ENCODE data around the gene PTPRJ. TPM values are rescaled to one million over a fixed set of nuclear protein-coding genes. Genes with fewer than 3 reads are reported as not detected.
"Not testable (repeated sequence)": the region's sequence is repeated elsewhere in the genome, so short reads cannot be mapped to it uniquely, and the experiment has no call there.

The PTPRJ gene
- total RNA-seq, 1 donor from 2014 or later, result 5.9 TPM

DNA sequence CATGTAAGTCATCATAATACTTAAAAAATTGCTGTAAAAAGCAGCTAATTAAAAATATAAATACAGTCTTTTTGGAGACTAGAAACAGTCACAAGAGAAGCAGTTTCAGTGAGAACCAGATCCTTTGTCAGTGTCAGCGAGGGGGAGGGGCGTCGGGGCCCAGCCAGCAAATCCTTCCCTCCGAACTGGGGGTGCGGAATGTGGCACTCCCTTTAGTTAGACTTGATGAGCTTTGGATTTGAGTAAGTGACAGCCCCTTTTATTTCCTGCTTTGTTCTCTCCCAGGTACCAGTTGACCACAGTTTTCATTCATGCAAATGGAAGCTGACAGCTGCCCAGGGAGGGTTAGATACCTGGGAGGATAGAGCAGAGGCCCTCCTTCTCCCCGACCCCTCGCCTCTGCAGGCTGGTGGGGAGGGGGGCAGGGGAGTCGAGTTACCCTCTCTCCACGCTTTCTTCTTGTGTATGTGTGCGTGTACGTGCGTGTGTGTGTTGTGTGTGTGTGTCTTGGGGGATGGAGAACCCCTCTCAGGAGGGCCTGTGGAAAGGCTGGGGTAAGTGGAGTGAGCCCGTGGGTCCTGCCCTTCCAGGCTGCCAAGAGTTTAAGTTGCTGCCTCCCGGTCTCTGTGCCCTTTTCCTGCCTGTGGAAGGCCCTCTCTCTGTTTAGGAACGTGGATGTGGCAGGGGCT lies 38.3 kb downstream of the PTPRJ start:
- H3K4me3 ChIP-seq, result no peak overlapping the region
- no peaks in the 10 kb centered on the region for H3K9me3 ChIP-seq
- TF ChIP-seq, protein P1, sequence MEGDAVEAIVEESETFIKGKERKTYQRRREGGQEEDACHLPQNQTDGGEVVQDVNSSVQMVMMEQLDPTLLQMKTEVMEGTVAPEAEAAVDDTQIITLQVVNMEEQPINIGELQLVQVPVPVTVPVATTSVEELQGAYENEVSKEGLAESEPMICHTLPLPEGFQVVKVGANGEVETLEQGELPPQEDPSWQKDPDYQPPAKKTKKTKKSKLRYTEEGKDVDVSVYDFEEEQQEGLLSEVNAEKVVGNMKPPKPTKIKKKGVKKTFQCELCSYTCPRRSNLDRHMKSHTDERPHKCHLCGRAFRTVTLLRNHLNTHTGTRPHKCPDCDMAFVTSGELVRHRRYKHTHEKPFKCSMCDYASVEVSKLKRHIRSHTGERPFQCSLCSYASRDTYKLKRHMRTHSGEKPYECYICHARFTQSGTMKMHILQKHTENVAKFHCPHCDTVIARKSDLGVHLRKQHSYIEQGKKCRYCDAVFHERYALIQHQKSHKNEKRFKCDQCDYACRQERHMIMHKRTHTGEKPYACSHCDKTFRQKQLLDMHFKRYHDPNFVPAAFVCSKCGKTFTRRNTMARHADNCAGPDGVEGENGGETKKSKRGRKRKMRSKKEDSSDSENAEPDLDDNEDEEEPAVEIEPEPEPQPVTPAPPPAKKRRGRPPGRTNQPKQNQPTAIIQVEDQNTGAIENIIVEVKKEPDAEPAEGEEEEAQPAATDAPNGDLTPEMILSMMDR (IDR thresholded peaks at IDR 0.05), result no peak
- H3K4me1 ChIP-seq, result peaks cover 0 to 6% of the 10 kb centered on the region in 2 donors
- intact Hi-C loops (cut with DNase I), result no loop called here
- no peak for DNase-seq (ENCODE audit: low spot score in 2 of 2)
- H3K27me3 ChIP-seq, result no peaks in the 10 kb centered on the region
- H3K27ac ChIP-seq, result peak overlapping the region in 1 of 2 donors; percentile 17
- H3K36me3 ChIP-seq, result no peaks in the 10 kb centered on the region

- Histone ChIP-seq H3K36me3 (no peaks in the 10 kb centered on the region), H3K27me3 (no peaks in the 10 kb centered on the region), H3K27ac (peak overlapping the region in 1 of 2 donors; percentile 17), H3K4me1 (peaks cover 0 to 6% of the 10 kb centered on the region in 2 donors), H3K4me3 (no peak overlapping the region), H3K9me3 (no peaks in the 10 kb centered on the region)
- TF ChIP-seq, protein P1 (IDR thresholded peaks at IDR 0.05), result no peak
- no peak for DNase-seq (ENCODE audit: low spot score in 2 of 2)
- intact Hi-C loops (cut with DNase I), result no loop called here
These were observed 38.8 kb downstream of the PTPRJ start for GRCh38 chr11:48019217-48019584.

- peak overlapping the region in 1 of 2 donors; percentile 17 for H3K27ac ChIP-seq
- H3K27me3 ChIP-seq, result no peaks in the 10 kb centered on the region
- intact Hi-C loops (cut with DNase I), result no loop called here
- peaks cover 0 to 6% of the 10 kb centered on the region in 2 donors for H3K4me1 ChIP-seq
- no peaks in the 10 kb centered on the region for H3K36me3 ChIP-seq
- no peak overlapping the region for H3K4me3 ChIP-seq
- no peaks in the 10 kb centered on the region for H3K9me3 ChIP-seq
- no peak for DNase-seq (ENCODE audit: low spot score in 2 of 2)
- TF ChIP-seq, protein P1 (IDR thresholded peaks at IDR 0.05), result no peak
These were observed 39.2 kb downstream of the PTPRJ start for GRCh38 chr11:48019595-48019994.

DNA sequence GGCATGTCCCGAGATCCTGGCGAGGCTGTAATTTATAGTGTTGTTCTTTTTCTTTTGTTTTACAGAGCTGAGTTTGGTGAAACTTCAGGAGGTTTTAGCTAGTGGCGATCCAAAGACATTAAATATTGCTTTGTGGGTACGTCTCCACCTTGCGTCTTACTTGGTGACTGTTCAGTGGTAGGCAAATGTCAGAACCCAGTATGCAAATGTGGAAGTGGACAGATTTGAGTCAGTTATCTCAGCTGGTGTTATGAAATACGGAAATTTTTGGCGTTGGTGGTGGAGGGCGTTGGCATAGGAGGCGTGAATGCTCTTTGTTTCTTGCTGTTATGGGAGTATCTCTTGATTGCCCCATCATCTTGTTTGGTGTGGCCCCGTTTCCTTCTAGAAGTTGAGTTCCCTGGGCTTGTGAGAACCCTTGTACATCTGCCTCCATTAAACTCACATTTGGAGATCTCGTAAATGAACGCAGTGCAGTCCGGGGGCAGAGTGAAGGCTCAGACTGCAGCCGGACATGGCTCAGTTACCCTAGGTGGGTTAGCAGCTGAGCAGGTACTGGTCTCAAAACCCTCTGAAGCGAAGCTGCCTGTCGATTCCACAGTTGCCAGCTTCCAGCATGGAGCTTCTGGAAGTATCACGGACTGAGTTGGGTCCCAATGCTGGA lies 39.9 kb downstream of the PTPRJ start:
- H3K27ac ChIP-seq, result no peak overlapping the region

DNA sequence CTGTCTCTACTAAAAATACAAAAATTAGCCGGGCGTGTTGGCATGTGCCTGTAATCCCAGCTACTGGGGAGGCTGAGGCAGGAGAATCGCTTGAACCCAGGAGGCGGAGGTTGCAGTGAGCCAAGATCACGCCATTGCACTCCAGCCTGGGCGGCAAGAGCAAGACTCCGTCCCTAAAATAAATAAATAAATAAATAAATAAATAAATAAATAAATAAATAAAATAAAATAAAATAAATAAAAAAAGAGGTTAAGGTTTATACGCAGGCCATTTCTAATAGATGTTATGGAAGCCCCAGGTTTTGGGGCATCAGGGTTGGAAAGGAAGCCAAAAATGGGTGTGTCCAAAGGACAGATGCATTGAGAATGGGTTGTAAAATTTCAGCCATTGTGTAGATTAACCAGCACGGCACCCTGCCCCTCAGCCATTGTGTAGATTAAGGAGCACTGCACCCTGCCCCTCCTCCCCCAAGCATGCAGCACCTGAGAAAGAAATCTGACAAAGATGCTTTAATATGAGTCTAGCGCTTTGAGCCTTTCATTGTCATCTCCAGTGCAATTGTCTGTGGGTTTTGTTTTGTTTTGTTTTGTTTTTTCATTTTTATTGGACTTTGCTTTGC lies 41.0 kb downstream of the PTPRJ start:
- intact Hi-C loops (cut with DNase I), result not testable (repeated sequence)

More for the DNA sequence above, 39.9 kb downstream of the PTPRJ start:
- Histone ChIP-seq H3K36me3 (no peaks in the 10 kb centered on the region), H3K9me3 (no peaks in the 10 kb centered on the region), H3K4me1 (peaks cover 0 to 6% of the 10 kb centered on the region in 2 donors), H3K4me3 (no peak overlapping the region), H3K27me3 (no peaks in the 10 kb centered on the region)
- intact Hi-C loops (cut with DNase I), result no loop called here
- no peak for DNase-seq (ENCODE audit: low spot score in 2 of 2)
- TF ChIP-seq, protein P1 (IDR thresholded peaks at IDR 0.05), result no peak

GRCh38 chr11:48022445-48022844 lies 42.1 kb downstream of the PTPRJ start:
- intact Hi-C loops (cut with DNase I), result no loop called here
- no peaks in the 10 kb centered on the region for H3K9me3 ChIP-seq
- no peaks in the 10 kb centered on the region for H3K27me3 ChIP-seq
- DNase-seq (ENCODE audit: low spot score in 2 of 2), result no peak
- H3K27ac ChIP-seq, result no peak overlapping the region
- no peaks in the 10 kb centered on the region for H3K36me3 ChIP-seq
- TF ChIP-seq, protein P1 (IDR thresholded peaks at IDR 0.05), result no peak
- H3K4me3 ChIP-seq, result no peak overlapping the region
- H3K4me1 ChIP-seq, result peaks cover 0 to 6% of the 10 kb centered on the region in 2 donors

More for the DNA sequence above, 41.0 kb downstream of the PTPRJ start:
- H3K4me3 ChIP-seq; H3K9me3 ChIP-seq; H3K4me1 ChIP-seq; H3K36me3 ChIP-seq; H3K27ac ChIP-seq; H3K27me3 ChIP-seq; DNase-seq (ENCODE audit: low spot score in 2 of 2): not testable (repeated sequence)

DNA sequence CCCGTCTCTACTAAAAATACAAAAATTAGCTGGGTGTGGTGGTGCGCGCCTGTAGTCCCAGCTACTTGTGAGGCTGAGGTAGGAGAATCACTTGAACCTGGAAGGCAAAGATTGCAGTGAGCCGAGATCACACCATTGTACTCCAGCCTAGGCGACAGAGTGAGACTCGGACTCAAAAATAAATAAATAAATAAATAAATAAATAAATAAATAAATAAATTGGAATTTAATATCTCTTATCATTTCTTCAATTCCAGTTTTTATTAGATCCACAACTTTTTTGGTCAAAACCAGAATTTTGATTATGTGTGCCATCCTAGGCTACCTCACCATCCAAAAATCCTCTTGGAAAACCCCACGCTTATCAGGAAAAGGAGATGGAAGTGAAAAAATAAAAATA lies 43.2 kb downstream of the PTPRJ start:
- intact Hi-C loops (cut with DNase I); H3K27me3 ChIP-seq; H3K4me3 ChIP-seq; H3K9me3 ChIP-seq; H3K27ac ChIP-seq; H3K4me1 ChIP-seq; DNase-seq (ENCODE audit: low spot score in 2 of 2); H3K36me3 ChIP-seq: not testable (repeated sequence)

All from ascending aorta (tissue), 2 donors.